Epithelial cell of prostate (primary cell): ENCODE results near the gene RPL23.

ENCODE experiments used
- DNase-seq: peaks from one replicate; pipeline ENCODE4 v3.0.0-alpha.2; 2011; ENCODE audit warnings: low read depth, low spot score
- H3K27ac ChIP-seq: fragments of 450-650 bp; 2 replicates; pipeline ENCODE4 v1.5.1; 2017; ENCODE audit warnings: mild to moderate bottlenecking

RPL23 gene

DNA sequence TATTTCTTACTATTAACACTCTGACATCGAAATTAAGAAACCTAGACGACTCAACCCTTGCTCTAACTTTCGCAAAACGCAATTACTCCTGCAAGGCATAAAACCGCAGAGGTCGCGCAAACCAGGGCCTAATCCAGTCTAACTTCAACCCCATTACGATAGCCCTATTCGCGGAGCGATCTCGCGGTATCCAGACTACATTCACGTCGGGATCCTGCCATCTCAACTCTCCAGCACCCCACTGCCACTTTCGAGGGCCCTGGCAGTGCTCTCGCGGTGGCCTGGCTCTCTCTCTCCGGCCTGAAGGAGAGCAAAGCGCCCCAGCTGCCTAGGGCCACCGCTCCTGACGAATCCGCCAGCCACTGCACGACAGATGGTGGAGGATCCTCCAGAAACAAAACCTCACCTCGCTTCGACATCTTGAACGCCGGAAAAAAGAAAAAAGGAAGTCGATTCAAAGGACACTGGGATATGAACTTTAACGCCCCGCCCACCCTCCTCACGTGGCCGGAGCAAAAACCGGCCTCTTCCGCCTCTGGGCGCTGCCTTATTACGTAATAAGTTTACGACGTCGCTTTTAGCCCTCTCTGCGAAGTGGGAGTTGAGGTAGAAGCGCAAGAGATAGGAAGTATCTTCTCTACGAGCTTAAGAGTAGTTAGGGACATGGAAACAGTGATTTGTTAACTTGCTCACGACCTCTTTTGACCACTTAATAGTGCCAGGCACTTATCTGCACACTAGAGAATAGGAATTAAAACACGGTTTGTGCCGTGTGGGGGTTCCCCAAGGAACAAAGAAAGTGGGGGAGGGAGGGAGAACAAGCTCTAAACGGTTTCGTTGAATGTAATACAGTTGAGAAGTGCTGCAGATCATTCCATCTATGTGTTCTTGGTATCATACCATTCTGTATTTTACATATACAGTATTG, at the start of gene RPL23:
Gene RPL23, minus strand, starts transcription at position 430 of the 928 bp plus-strand sequence. Its CDS starts 11 bp downstream, at position 419.
- peak within 1 kb of the TSS; percentile 88 for H3K27ac ChIP-seq
- peak; percentile 77 for DNase-seq

DNA sequence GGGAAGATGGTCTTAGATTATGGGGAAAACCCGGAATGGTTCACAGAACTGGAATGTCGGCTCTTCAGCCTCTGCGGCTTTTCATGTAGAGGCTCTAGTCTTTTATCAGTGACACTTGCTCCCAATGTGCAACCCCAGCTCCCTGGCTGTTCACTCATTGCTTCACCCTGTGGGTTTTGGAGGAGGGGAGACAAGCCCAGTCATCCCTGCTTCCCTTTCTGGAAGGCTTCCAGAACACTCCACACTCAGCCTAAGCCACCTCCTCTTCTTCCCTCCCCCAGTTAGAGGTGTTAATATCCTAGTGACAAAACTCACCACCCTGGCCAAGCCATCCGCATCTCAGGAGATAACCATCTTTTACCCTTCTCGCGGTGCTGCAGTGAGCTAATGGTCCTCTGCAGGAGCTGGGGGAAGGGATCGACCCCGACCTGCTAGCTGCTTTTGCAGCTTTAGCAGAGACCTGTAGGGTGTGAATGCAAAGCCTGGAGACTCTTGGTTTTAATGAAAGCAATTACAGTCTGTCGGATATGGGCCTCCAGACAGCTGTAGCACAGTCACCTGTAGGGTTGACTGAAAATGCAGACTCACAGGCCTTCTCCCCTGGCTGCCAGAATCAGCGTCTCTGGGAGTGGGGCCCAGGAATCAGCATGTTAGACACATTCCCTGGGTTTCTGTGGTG, 47.6 kb upstream of the RPL23 start:
- peak; percentile 58 for DNase-seq
- peak overlapping the region; percentile 15 for H3K27ac ChIP-seq

DNA sequence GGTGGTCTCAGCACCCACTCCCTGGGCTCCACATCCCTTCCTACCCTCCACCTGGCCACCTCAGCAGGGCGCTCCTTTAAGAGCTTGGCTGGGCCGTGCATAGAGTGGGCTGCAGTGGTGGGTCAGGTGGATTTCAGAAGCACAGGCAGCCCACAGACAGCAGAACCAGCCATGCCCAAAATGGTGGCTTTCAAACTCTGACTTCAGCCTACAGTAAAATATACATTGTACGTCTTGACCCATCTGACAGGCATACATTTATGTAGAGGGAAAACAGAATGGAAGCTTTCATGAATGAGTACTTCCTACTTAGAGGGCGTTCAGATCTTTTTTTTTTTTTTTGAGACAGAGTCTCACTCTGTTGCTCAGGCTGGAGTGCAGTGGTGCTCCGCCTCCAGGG, 45.9 kb upstream of the RPL23 start:
- no peak for DNase-seq
- no peak overlapping the region for H3K27ac ChIP-seq

DNA sequence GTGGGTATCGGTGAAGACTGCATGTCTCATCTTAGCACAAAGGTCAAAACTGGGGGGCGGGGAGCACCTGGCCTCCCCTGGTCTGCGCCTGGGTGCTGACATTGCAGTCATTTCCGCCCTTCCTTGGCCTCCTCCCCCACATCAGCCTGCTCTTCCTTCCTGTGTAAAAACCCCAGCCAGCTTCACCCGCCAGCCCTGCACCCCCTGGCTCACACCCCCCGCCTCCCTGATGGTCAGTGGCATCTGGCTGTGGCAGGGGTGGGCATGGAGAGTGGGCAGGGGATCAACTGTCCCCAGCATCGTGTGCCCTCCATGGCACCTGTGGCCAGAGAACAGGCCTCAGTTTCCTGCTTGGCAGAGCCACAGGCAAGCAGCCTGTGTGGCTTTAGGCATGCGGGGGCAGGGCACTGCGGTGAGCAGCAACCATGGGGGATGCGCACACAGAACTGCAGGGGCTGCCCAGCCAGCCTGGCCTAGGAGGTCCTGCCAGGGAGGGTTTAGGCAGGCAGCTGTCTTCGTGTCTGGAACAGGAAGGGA, 45.4 kb upstream of the RPL23 start:
- H3K27ac ChIP-seq, result no peak overlapping the region
- no peak for DNase-seq

DNA sequence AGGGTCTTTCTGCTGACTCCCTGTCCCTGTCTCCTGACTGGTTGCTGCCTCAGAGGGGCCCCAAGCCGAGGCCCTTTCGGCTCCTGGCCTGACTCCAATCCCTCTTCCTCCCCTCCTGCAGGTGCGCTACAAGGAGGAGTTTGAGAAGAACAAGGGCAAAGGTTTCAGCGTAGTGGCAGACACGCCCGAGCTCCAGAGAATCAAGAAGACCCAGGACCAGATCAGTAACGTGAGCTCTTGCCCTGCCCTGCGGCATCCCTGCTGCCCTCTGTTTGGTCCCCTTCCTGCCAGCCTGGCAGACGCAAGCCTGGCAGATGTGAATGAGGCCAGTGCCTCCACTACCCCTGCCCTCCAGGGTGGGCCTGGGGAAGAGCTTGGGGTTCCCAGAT, 44.8 kb upstream of the RPL23 start:
- DNase-seq, result no peak
- no peak overlapping the region for H3K27ac ChIP-seq

DNA sequence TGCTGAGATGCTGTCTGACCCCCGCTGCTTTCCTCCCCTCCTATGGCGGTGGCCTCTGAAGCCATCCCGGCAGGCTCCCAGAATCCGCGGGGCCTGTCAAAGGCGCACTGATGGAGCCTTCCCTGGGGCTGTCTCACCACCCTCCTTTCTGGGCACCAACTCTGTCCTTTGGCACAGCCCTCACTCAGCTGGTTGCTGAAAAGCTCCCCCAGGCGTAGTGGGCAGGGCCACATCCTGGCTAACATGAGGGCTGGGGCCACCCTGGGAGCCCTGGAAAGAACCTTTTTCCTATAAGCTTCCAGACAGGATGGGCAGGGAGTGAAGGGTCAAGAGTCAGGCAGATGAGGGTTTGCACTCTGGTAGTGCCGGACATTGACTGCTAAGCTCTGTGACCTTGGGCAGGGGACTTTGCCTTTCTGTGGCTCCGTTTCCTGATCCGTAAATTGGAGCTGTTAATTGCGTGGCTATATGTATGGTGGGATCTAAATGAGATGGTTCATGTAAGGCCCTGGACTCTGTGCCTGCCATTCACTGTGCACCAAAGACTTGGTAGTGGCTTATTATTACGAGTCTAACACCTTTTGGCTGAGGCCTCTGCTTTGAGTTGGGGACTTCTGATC, 44.3 kb upstream of the RPL23 start:
- no peak overlapping the region for H3K27ac ChIP-seq
- DNase-seq, result no peak

DNA sequence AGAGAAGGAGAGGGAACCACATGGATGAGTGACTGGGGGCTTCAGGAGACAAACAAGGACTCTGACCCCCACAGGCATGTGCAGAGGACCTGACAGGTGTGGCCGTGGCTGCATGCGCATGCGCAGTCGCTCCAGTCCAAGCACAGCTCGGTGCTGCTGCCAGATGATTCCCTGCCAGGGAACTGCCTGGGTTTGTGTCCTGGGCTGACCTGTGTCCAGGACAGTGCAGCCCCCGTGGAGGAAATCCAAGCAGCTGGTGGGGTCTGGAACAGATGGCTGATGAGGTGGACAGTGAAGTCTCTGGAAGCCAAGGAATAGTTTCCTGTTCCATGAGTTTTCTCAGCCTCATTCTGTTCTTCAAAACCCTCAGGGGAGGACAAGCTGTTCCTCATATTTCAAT, 43.7 kb upstream of the RPL23 start:
- no peak for DNase-seq
- no peak overlapping the region for H3K27ac ChIP-seq

DNA sequence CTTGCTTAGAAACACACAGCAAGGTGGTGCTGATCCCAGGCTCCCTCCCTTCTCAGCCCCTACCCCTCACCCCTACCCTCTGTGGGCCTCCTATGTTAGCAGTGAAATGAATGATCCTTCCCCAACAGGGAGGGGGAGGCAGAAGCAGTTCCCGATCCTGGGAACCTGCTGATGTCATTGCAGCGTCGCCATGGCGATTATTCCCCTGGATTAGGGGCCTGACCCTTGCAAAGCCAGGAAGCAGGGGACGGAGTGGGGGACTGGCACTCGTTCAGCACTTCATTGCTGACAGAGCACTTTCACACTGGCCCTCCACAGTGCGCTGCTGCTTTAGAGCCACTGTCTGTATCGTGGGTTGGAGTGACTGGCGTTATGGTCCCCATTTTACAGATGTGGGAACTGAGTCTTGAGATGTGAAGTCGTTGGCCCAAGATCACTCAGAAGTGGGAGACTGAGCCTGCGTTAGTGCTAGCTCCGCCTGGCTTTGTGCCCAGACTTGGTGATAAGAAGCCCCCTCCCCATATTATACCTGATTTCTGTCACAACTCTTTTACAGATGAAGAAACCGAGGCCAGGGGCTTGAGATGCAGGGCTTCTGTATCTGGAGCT, 42.9 kb upstream of the RPL23 start:
- H3K27ac ChIP-seq, result no peak overlapping the region
- no peak for DNase-seq

DNA sequence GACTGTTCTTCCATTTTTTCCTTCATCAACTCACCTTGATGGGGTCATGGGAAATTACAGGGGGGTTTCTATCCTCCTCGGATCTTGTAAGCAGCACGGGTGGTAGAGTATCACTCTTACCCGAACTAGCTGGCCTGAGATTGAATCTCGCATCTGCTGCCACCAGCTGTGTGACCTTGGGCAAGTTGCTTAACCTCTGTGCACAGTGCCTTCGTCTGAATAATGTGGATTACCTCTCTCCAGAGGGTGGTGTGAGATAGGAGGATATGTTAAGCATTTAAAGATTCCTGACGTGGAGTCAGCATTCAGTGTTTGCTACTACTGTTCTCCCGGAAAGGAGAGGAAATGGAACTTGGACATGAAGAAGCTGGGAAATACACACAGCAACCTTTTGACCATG, 40.8 kb upstream of the RPL23 start:
- H3K27ac ChIP-seq, result no peak overlapping the region
- DNase-seq, result no peak

DNA sequence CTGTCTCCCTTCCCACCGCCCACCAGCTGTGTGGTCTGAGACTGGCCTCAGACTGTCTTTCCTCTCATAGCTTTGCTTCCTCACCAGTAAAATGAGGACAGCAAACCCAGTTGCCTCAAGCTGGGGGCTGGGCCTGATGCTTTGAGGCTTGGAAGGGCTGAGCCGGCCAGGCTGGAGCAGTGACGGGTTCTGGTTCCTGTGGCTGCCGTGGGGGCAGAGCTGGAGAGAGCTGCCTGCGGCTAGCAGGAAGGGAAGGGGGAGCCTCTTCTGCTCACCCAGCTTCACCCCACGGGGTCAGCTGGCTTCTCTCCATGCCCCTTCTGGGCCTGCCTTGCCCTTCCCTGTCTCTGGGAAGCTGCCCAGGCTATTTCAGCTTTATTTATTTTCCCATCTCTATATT, 40.1 kb upstream of the RPL23 start:
- H3K27ac ChIP-seq, result no peak overlapping the region
- no peak for DNase-seq

DNA sequence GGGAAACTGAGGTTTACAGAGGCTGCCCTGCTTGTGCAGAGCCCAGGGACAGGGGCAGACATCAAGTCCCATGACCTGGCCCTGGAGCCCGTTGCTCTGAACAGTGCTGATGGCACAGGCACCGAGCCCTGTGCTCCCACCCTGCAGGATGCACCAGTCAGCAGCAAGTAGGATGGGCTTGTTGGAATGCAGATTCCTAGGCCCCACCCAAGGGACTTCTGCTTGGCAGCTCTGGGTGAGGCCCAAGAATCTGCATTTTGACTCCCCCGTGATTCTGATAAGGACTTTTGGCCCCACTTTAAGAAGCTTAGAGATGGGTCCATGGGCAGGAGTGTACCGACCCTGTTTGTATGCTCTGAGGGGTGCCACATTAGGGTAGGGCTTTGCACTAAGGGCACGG, 39.6 kb upstream of the RPL23 start:
- no peak overlapping the region for H3K27ac ChIP-seq
- DNase-seq, result no peak

DNA sequence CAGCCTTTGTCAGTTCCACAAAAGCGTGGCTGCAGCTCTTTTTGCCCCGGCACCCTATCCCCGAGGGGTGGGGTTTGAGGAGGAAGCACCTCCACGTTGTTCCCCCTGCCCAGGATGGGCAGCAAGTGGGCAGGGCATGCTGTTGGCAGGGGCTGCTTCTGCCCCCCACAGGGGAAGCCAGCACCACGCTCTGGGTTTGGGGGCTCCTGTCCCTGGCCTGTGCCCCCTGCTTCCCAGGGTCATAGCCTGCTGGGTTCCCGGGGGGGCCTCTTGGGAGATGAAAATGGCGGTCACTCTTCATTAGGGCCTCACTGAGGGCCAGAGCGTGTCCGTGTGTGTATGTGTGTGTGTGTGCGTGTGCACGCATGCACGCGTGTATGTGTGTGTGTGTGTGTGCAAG, 39.1 kb upstream of the RPL23 start:
- DNase-seq, result no peak
- H3K27ac ChIP-seq, result no peak overlapping the region

DNA sequence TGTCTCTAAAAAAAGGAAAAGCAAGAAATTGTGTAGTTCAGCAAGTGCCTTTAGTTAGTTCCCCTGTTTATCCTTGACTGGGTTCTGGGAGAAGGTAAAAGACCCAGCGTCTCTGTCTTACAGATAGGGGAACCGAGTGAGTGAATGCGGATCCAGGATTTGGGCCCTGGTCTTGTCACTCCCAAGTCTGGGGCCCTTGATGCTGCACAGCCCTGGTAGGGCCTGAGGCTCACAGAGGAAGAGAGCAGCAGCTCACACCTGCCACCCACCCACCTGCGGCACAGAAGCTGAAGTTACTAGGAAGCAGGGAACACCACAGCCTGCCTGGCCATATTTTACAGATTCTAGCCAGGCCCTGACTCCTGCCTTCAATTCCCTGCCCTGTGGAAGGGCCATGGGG, 38.6 kb upstream of the RPL23 start:
- DNase-seq, result no peak
- H3K27ac ChIP-seq, result no peak overlapping the region

DNA sequence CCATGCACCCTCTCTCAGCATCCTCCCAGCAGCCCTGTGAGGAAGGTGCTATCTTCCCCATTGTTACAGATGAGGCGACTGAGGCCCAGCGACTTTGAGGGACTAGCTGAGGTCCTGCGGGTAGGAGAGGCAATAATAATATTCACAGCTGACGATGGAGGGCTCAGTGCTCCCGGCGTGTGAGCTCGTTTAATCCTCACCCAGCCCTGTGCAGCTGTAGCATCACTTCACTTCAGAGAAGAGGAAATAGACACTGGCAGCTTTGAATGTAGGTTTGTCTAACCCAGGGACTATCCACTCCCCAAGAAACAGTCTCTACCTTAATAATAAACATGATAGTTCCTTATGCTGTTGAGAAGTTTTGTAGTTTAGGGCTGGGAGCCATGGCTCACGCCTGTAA, 37.9 kb upstream of the RPL23 start:
- DNase-seq, result no peak
- H3K27ac ChIP-seq, result no peak overlapping the region

DNA sequence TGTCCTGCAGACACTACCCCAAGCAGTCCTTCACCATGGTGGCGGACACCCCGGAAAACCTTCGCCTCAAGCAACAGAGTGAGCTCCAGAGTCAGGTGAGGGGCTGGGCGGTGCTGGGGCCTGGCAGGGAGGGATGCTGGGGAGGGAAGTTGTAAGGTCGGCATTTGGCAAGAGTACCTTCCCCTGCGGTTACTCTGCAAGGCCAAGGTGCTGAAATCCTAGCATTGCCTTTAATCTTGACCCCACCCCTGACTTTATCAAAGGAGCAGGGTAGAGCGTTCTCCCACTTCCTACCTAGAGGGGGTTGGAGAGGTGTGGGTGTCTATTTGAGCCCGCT, 36.9 kb upstream of the RPL23 start:
- H3K27ac ChIP-seq, result no peak overlapping the region
- no peak for DNase-seq

DNA sequence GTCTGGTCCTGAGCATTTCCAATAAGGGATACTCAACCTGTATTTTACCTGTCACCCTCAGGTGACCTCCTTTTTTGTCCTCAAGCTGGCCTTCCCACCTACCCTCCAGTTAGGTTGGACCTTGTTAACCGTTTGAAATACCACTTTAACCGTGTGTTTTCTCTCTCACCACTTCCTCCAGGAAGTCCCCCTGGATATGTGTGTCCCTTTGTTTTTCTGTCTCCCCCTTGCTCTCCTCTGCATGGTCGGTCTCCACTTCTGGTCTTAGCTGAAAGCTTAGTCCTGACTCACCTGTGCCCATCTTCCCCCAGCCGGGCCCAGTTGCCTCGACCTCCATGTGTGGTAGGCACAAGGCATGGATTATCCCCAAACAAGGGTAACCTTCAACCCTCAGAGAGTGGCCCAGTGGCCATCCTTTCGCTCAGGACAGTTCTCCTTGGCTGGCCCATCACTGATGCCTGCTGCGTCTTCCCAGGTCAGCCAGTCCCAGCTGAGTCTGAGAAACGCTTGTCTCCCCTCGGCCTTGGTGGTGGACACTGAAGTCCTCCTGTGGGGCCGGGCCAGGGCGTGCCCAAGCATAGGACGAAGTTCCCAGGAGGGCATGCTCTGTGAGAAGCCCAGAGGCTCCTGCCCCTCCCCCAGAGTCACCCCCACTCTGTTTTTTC, 36.4 kb upstream of the RPL23 start:
- no peak overlapping the region for H3K27ac ChIP-seq
- no peak for DNase-seq

DNA sequence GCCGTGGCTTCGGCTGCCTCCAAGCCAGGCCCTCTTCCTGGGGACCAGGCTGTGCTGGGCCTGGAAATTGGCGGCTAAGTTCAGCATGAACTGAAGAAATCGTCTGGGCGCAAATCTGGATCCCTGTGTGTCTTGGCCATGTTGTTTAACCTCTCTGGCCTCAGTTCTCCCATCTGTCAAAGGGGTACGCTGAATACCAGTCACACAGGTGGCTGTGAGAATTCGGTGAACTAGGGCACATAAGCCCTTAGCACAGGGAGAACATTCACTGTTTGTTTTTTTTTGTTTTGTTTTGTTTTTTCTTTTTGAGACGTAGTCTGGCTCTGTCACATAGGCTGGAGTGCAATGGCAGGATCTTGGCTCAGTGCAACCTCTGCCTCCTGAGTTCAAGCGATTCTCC, 35.3 kb upstream of the RPL23 start:
- no peak overlapping the region for H3K27ac ChIP-seq
- no peak for DNase-seq

DNA sequence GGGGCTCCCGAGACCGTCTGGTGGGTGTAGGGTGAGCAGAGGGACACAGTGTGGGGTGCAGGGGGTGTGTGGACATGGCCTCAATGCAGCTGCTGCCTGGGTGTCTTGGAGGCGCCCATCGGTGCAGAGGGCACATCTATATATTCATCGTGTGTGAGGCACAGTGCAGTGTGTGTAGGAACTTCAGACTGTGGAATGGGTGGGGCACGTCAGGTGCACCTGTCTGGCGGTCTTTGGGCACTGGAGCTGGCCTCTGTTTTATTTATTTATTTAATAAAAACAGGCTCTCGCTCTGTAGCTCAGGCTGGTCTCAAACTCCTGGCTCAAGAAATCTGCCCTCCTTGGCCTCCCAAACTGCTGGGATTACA, 33.1 kb upstream of the RPL23 start:
- no peak overlapping the region for H3K27ac ChIP-seq
- no peak for DNase-seq

DNA sequence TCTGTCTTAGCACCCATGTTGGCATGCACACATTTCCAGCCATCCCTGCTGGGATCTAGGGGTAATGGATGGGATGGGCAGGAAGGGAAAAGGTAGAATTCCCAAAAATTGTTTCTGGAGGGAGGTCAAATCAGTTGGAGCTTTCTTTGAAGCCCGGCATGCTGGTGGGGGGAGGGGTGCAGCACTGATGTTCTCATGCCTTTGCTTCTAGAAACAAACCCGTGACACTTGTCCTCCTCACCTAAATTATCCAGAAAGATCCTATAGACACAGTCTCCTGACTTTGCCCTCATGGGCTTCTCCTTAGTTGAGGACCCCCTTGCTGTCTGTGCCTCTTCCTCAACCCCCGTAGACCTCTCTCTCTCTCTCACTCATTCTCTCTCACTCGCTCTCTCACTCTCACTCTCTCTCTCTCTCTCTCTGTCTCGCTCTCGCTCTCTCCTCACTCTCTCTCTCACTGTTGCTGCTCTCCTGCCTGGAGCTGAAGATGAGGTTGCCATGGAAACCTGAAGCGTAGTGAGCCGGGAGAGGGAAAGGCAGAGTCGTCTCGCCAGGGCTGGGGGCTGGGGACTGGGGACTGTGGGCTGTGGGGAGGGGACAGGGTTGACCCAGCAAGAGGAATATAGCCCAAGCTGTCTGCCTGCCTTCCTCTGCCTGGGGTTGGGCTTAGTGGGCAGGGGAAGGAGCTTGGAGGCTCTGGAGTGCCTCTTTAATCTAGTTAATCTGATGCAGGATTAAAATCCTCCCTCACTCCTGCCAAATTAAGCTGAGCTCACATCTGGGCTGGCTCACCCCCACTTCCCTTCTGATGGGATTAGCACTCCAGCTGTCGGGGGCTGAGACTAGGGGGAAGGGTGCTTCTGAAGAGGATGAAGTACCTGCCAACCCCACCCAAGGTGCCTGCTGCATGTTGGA, 32.5 kb upstream of the RPL23 start:
- H3K27ac ChIP-seq, result no peak overlapping the region
- no peak for DNase-seq
